GM12878 (cell line): Measurements from ENCODE around the gene DHRS7B. TPM values are rescaled to one million over a fixed set of nuclear protein-coding genes. Genes with fewer than 3 reads are reported as not detected.

Experiments used
- ATAC-seq: fragments of 200-7000 bp; cut with Tn5 transposase; 3 replicates; pipeline ENCODE4 v1.9.1; 2020; ENCODE audit warnings: mild to moderate bottlenecking, moderate library complexity
- BruUV-seq: library from RNA; stranded (reverse); fragments of 400-500 nt; replicated peaks from 2 replicates; lab custom pipeline; 2021; lab: Mats Ljungman, UMichigan
- CTCF ChIA-PET: fragments of 300-600 bp; sonication (Branson Sonifier 250); formaldehyde crosslinking; extraction: SDS; loops from one replicate; lab custom pipeline; 2021; ENCODE audit warnings: inconsistent platforms; lab: Yijun Ruan, JAX
- POLR2A ChIA-PET: fragments of 350-600 bp; formaldehyde crosslinking; extraction: SDS; loops from one replicate; lab custom pipeline; 2021; ENCODE audit warnings: inconsistent platforms; lab: Charles Lee
- RAD21 ChIA-PET: fragments of 300-600 bp; sonication (Branson Sonifier 250); formaldehyde crosslinking; loops from one replicate; lab custom pipeline; 2023; ENCODE audit warnings: antibody characterized with exemption; ENCODE audit not compliant: unreplicated experiment; lab: Charles Lee
- SMC1A ChIA-PET: fragments of 300-600 bp; sonication (Branson Sonifier 250); formaldehyde crosslinking; loops from one replicate; lab custom pipeline; 2023; ENCODE audit not compliant: unreplicated experiment, uncharacterized antibody; lab: Charles Lee
- DNase-seq: peaks from one replicate; pipeline ENCODE4 v3.0.0-alpha.2; 2011; ENCODE audit warnings: low read depth, low spot score
- FAIRE-seq: peaks from 3 replicates; lab custom pipeline; 2011; peaks lifted over from hg19 to GRCh38; lab: Jason Lieb, UNC
- H2AFZ ChIP-seq: 2 replicates; pipeline ENCODE4 v1.6.0; 2011; ENCODE audit warnings: low read depth, low read length, control low read depth; ENCODE audit not compliant: control insufficient read depth
- H3K27ac ChIP-seq: 2 replicates; pipeline ENCODE4 v1.5.1; 2011; ENCODE audit warnings: control low read depth; ENCODE audit not compliant: control insufficient read depth, insufficient read depth
- H3K27me3 ChIP-seq, 2 experiments: replicated peaks in 1 of 2; 2 replicates each; pipeline versions ENCODE4 v1.6.0 to v1.6.1; 2011; ENCODE audit warnings: low read length in 1 of 2; ENCODE audit not compliant: control insufficient read depth in 2 of 2, insufficient read depth in 2 of 2
- H3K36me3 ChIP-seq, 2 experiments: 2 replicates each; pipeline ENCODE4 v1.5.1; 2011; ENCODE audit warnings: low read length in 1 of 2; ENCODE audit not compliant: control insufficient read depth in 2 of 2, insufficient read depth in 2 of 2
- H3K4me1 ChIP-seq: 2 replicates; pipeline ENCODE4 v1.6.1; 2011; ENCODE audit warnings: mild to moderate bottlenecking, low read length, moderate library complexity, mixed read lengths; ENCODE audit not compliant: control insufficient read depth, insufficient read depth
- H3K4me2 ChIP-seq: 2 replicates; pipeline ENCODE4 v1.6.0; 2011; ENCODE audit warnings: control low read depth; ENCODE audit not compliant: control insufficient read depth, insufficient read depth
- H3K4me3 ChIP-seq: fragments of 200-600 bp; sonication (generic); 2 replicates; pipeline ENCODE4 v1.5.1; 2016
- H3K79me2 ChIP-seq: 2 replicates; pipeline ENCODE4 v1.6.0; 2011; ENCODE audit warnings: low read length; ENCODE audit not compliant: control insufficient read depth, insufficient read depth
- H3K9ac ChIP-seq: 2 replicates; pipeline ENCODE4 v1.8.0; 2011; ENCODE audit warnings: low read length, control low read depth, mixed read lengths; ENCODE audit not compliant: control insufficient read depth, insufficient read depth
- H3K9me3 ChIP-seq: replicated peaks from 3 replicates; pipeline ENCODE4 v1.5.1; 2011; ENCODE audit warnings: mild to moderate bottlenecking, low read length; ENCODE audit not compliant: control insufficient read depth, insufficient read depth
- H4K20me1 ChIP-seq: 2 replicates; pipeline ENCODE4 v1.6.0; 2011; ENCODE audit not compliant: control insufficient read depth, insufficient read depth
- BRCA1 ChIP-seq: IDR thresholded peaks from 2 replicates; pipeline ENCODE4 v1.6.1; 2011; ENCODE audit warnings: low read depth, low read length, improper control_type of control experiment
- HCFC1 ChIP-seq: fragments of 150-350 bp; IDR thresholded peaks from 2 replicates; pipeline ENCODE4 v1.6.1; 2014; ENCODE audit warnings: low read length
- HDGF ChIP-seq: fragments of 450-650 bp; IDR thresholded peaks from 2 replicates; pipeline ENCODE4 v1.6.1; 2016; ENCODE audit warnings: antibody characterized with exemption
- HSF1 ChIP-seq: fragments of 150-350 bp; IDR thresholded peaks from 2 replicates; pipeline ENCODE4 v1.6.1; 2014; ENCODE audit warnings: mild to moderate bottlenecking, low read depth, low read length
- IKZF2 ChIP-seq, 2 experiments: fragments of 450-650 bp; IDR thresholded peaks; 2 replicates each; pipeline ENCODE4 v1.6.1; 2017; ENCODE audit warnings: mild to moderate bottlenecking in 2 of 2, moderate library complexity in 2 of 2
- MTA2 ChIP-seq: fragments of 450-650 bp; IDR thresholded peaks from 2 replicates; pipeline ENCODE4 v1.6.1; 2016; ENCODE audit warnings: low read depth, mild to moderate bottlenecking, moderate library complexity
- MTA3 ChIP-seq: IDR thresholded peaks from 2 replicates; pipeline ENCODE4 v1.6.1; 2012; ENCODE audit warnings: low read length, inconsistent platforms, borderline replicate concordance
- NBN ChIP-seq: fragments of 450-650 bp; IDR thresholded peaks from 2 replicates; pipeline ENCODE4 v1.6.1; 2016
- NKRF ChIP-seq: fragments of 450-650 bp; conservative IDR thresholded peaks from 2 replicates; pipeline ENCODE4 v1.6.1; 2017; ENCODE audit warnings: mild to moderate bottlenecking, moderate library complexity
- PKNOX1 ChIP-seq: fragments of 450-650 bp; IDR thresholded peaks from 2 replicates; pipeline ENCODE4 v1.6.1; 2016; ENCODE audit warnings: mild to moderate bottlenecking
- PML ChIP-seq: IDR thresholded peaks from 2 replicates; pipeline ENCODE4 v1.6.1; 2012; ENCODE audit warnings: low read length, inconsistent platforms
- POU2F2 ChIP-seq: IDR thresholded peaks from 3 replicates; pipeline ENCODE4 v1.6.1; 2011; ENCODE audit warnings: low read depth, mild to moderate bottlenecking, low read length, borderline replicate concordance
- RUNX3 ChIP-seq: IDR thresholded peaks from 2 replicates; pipeline ENCODE4 v1.6.1; 2012; ENCODE audit warnings: low read length, inconsistent platforms
- SPI1 ChIP-seq: IDR thresholded peaks from 2 replicates; pipeline ENCODE4 v1.6.1; 2011; ENCODE audit warnings: low read depth, mild to moderate bottlenecking, low read length, moderate library complexity, borderline replicate concordance; ENCODE audit not compliant: insufficient read depth
- TAF1 ChIP-seq: IDR thresholded peaks from 2 replicates; pipeline ENCODE4 v1.6.1; 2011; ENCODE audit warnings: mild to moderate bottlenecking, low read depth, low read length, borderline replicate concordance
- WGBS: methylation state at CpG from one replicate; pipeline ENCODE4 v1.1.6; 2016; ENCODE audit warnings: low lambda C conversion rate; ENCODE audit not compliant: insufficient replicate concordance, insufficient coverage; ENCODE audit errors: missing lambda C conversion rate; 5-methylcytosine and 5-hydroxymethylcytosine counted together
- in situ Hi-C: fragments of 300-500 bp; cut with MboI; formaldehyde crosslinking; loops from 9 replicates; pipeline ENCODE4 v1.14.3; 2018; ENCODE audit warnings: mixed read lengths
- intact Hi-C: fragments of 100-400 bp; cut with micrococcal nuclease; formaldehyde crosslinking; loops from one replicate; pipeline ENCODE4 v1.14.2; 2022; ENCODE audit not compliant: unreplicated experiment
- polyA plus RNA-seq, 11 experiments: library from polyadenylated mRNA; depleted of rRNA in 4 of 11; unstranded in 6 of 11; stranded (reverse) in 5 of 11; fragments of >200 nt; fragmentation: Nextera tagmentation in 4 of 11; fragmentation: Illumina TruSeq in 1 of 11; extraction: Ambion mirVana in 4 of 11; extraction: Trizol in 1 of 11; gene quantifications; 1 replicate in 1 of 11; 2 replicates in 10 of 11; pipeline versions ENCODE4 v1.2.1 to v1.2.3, GENCODE V29; 2011 to 2016; ENCODE audit warnings: inconsistent platforms in 2 of 11, missing spikeins in 2 of 11, low read depth in 1 of 11
- total RNA-seq, 4 experiments: library from RNA; depleted of rRNA in 3 of 4; stranded (reverse); fragments of >200 nt in 3 of 4; fragmentation: Illumina TruSeq in 1 of 4; extraction: Trizol in 1 of 4; gene quantifications; 2 replicates each; pipeline versions ENCODE4 v1.2.1 to v1.2.3, GENCODE V29; 2013 to 2021

The DHRS7B gene
- total and polyA plus RNA-seq, 10 of the 15 experiments (the other 5 are each of a cell fraction or from before 2014, with no cell fraction given): 11.1 to 35.6 (median 23.0) TPM

- TF ChIP-seq PKNOX1 (no peak), NBN (no peak), MTA3 (no peak)
These were observed 72.5 kb downstream of the DHRS7B start (continued) for GRCh38 chr17:21199311-21199710.

- ATAC-seq: peak; percentile 67
- 13% methylated on average over 10 of the region's 10 CpGs for WGBS
- no TSS peak for BruUV-seq
These were observed 73.1 kb downstream of the DHRS7B start for GRCh38 chr17:21199856-21200255.

More at GRCh38 chr17:21199856-21200255, 73.1 kb downstream of the DHRS7B start:
- Histone ChIP-seq H3K9me3 (no peaks in the 10 kb centered on the region), H3K27ac (no peak overlapping the region), H3K36me3 (peaks cover 13 to 19% of the 10 kb centered on the region in 2 experiments), H3K27me3 (no peaks in the 10 kb centered on the region), H4K20me1 (peaks cover 13% of the 10 kb centered on the region), H3K9ac (no peak overlapping the region), H3K79me2 (peaks cover 29% of the 10 kb centered on the region), H3K4me2 (no peak overlapping the region; the same call in 1 of the 2 replicates), H3K4me3 (no peak overlapping the region), H2AFZ (no peak overlapping the region), H3K4me1 (peaks cover 11% of the 10 kb centered on the region)
- ChIA-PET POLR2A (no interaction called here), RAD21 (no interaction called here), CTCF (interaction anchor here (1.2 kb wide), 1 partner anchor 81 kb away, joined by 5 read pairs; no protein-coding TSS in a partner anchor), SMC1A (no interaction called here)
- FAIRE-seq: no peak
- TF ChIP-seq HCFC1 (no peak), SPI1 (no peak), POU2F2 (peak; percentile 65; the same call in 2 of the 3 replicates), PML (no peak), TAF1 (no peak), NKRF (no peak), HSF1 (no peak), HDGF (no peak), RUNX3 (peak; percentile 51; the same call in 1 of the 2 replicates), MTA2 (no peak), BRCA1 (no peak), IKZF2 (IDR thresholded peaks at IDR 0.05) (no peak)
- no peak for DNase-seq
- in situ Hi-C loops: loop anchor here (5.0 kb wide), 1 partner anchor 47 kb away; no protein-coding TSS in a partner anchor
- intact Hi-C loops: no loop called here
